Chondrocyte (in vitro differentiated cells): Measurements from ENCODE around the gene DEFB131B. TPM values are rescaled to one million over a fixed set of nuclear protein-coding genes. Genes with fewer than 3 reads are reported as not detected.
A peak's percentile ranks its signal among the peaks of the same experiment; 100 is the strongest.

Source experiments
- DNase-seq: peaks from one replicate; pipeline ENCODE4 v3.0.0; 2021; ENCODE audit warnings: mixed read lengths, low spot score
- H3K27ac Mint-ChIP-seq: one replicate; pipeline ENCODE4 v1.8.0; 2021; ENCODE audit warnings: mild to moderate bottlenecking, moderate library complexity, mixed read lengths; ENCODE audit not compliant: unreplicated experiment
- H3K27me3 Mint-ChIP-seq: 2 replicates; pipeline ENCODE4 v1.8.0; 2021; ENCODE audit warnings: low read depth, mixed read lengths
- H3K36me3 Mint-ChIP-seq: 2 replicates; pipeline ENCODE4 v1.8.0; 2021; ENCODE audit warnings: low read depth, mixed read lengths
- H3K4me1 Mint-ChIP-seq: 2 replicates; pipeline ENCODE4 v1.8.0; 2021; ENCODE audit warnings: low read depth, mild to moderate bottlenecking, mixed read lengths
- H3K4me3 Mint-ChIP-seq: one replicate; pipeline ENCODE4 v1.8.0; 2021; ENCODE audit warnings: mild to moderate bottlenecking, moderate library complexity, mixed read lengths; ENCODE audit not compliant: unreplicated experiment
- H3K9me3 Mint-ChIP-seq: 2 replicates; pipeline ENCODE4 v1.8.0; 2021; ENCODE audit warnings: low read depth, mixed read lengths
- total RNA-seq: library from RNA; stranded (reverse); gene quantifications from 3 replicates; pipeline ENCODE4 v1.2.1, GENCODE V29; 2021
- TF ChIP-seq, protein P1 (sequence below): fragments of 200-600 bp; sonication (generic); IDR thresholded peaks from 2 replicates; pipeline ENCODE4 v1.5.0; 2021; ENCODE audit warnings: antibody characterized with exemption, mild to moderate bottlenecking, moderate library complexity

Gene DEFB131B
- total RNA-seq, 1 donor from 2014 or later: not detected

DNA sequence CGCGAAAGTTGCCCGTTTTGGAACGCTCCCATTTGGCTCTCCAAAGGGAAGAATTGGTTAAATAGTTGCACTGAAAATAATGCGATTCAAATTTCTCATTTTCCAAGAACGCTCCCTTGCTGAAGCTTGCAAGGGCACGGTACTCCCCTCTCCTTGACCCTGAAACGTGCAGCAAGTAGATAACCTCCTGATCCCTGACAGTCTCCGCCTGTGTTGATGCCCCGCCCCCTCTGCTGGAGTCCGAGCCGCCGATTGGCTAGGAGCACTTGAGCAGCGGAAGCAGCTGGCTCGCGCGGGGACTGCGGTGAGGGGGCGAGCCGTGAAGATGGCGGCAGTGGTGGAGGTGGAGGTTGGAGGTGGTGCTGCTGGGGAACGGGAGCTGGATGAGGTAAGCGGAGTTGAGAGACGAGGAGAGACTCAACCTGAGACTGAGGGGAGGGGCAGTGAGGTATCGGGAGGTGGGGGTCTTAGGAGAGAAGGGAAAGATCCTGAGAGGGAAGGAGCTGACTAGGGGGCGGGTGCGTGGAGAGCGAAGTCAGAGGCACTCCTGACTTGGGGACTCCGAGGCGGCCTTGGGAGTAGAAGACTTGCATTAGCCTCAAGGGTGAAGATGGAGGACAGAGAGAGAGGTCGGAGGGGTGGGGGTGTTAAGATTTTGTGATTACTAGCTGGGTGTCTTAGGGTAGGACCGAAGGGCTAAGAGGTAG lies 50.6 kb downstream of the DEFB131B start, which contains the start of gene RNF121:
Gene RNF121, plus strand, starts transcription at position 310 of the 707 bp plus-strand sequence. Its CDS starts 16 bp downstream, at position 326.
- peak; percentile 99 for DNase-seq
- peaks cover 55% of the 10 kb centered on the region for H3K4me1 Mint-ChIP-seq
- peak within 1 kb of the TSS; percentile 97 for H3K27ac Mint-ChIP-seq
- no peaks in the 10 kb centered on the region for H3K36me3 Mint-ChIP-seq
- no peaks in the 10 kb centered on the region for H3K27me3 Mint-ChIP-seq
- no peaks in the 10 kb centered on the region for H3K9me3 Mint-ChIP-seq
- TF ChIP-seq, protein P1, sequence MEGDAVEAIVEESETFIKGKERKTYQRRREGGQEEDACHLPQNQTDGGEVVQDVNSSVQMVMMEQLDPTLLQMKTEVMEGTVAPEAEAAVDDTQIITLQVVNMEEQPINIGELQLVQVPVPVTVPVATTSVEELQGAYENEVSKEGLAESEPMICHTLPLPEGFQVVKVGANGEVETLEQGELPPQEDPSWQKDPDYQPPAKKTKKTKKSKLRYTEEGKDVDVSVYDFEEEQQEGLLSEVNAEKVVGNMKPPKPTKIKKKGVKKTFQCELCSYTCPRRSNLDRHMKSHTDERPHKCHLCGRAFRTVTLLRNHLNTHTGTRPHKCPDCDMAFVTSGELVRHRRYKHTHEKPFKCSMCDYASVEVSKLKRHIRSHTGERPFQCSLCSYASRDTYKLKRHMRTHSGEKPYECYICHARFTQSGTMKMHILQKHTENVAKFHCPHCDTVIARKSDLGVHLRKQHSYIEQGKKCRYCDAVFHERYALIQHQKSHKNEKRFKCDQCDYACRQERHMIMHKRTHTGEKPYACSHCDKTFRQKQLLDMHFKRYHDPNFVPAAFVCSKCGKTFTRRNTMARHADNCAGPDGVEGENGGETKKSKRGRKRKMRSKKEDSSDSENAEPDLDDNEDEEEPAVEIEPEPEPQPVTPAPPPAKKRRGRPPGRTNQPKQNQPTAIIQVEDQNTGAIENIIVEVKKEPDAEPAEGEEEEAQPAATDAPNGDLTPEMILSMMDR: no peak
- peak within 1 kb of the TSS; percentile 97 for H3K4me3 Mint-ChIP-seq

DNA sequence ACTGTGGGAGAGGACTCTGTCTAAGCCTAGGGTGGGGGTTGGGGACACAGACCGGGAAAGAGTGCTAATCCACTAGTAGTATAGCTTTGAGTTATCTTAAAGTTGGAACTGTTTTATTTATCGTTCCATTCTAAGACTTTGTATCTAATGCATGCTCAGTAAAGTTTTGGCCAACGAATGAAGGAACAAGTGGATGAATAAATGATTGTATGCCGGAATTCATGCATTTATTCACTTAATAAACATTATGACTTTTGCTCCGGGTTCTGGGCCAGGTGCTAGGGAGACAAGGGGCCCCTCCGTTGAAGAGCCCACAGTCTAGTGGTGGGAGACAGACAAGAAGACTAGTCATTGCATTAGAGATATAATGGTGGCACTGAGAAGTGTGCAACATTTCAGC lies 51.2 kb downstream of the DEFB131B start:
- Mint-ChIP-seq H3K36me3 (no peaks in the 10 kb centered on the region), H3K4me1 (peaks cover 61% of the 10 kb centered on the region), H3K27me3 (no peaks in the 10 kb centered on the region), H3K4me3 (peak overlapping the region; percentile 97), H3K9me3 (no peaks in the 10 kb centered on the region), H3K27ac (peak overlapping the region; percentile 97)
- TF ChIP-seq, protein P1: no peak
- DNase-seq: no peak

DNA sequence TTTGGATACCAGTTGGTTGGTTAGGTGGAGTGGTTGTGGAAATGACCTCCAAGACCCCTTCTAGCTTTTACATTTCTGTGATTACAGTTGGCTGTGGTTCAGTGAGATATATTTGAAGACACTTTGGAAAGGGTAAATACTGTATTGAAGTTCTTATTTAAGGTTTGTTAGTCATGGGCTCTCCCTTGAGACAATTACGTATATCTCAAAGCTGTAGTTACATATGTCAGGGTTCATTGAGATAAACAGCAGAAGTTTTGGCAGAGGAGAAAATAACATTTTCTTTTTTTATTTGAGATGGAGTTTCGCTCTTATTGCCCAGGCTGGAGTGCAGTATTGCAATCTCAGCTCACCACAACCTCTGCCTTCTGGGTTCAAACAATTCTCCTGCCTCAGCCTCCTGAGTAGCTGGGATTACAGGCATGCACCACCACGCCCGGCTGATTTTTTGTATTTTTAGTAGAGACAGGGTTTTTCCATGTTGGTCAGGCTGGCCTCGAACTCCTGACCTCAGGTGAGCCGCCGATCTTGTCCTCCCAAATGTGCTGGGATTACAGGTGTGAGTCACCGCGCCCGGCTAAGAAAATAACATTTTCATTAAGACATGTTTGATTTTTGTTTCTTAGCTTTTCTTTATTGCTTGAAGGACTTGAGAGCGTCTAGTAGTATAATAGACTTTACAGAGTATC lies 52.4 kb downstream of the DEFB131B start:
- Mint-ChIP-seq H3K9me3 (no peaks in the 10 kb centered on the region), H3K4me3 (peak overlapping the region; percentile 97)
- no peak for DNase-seq

DNA sequence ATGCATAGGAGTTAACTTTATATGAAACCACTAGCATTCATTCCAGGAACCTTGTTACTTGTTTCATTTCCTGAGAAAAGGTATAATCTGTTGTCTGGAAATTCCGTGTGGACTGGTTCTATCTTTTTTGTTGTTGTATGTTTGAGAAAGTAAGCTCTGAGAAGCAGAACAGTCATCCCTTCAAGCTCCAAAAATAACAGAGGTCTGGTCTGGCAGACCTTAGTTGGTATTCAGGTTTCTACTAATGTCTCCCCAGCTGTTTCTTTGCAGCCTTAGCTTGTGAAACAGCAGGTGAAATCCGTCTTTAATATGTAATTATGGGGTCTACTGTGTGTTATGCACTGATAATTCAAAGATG lies 53.0 kb downstream of the DEFB131B start:
- H3K4me1 Mint-ChIP-seq: peaks cover 66% of the 10 kb centered on the region
- no peak for DNase-seq
- H3K9me3 Mint-ChIP-seq: no peaks in the 10 kb centered on the region
- H3K27ac Mint-ChIP-seq: peak overlapping the region; percentile 97
- peak overlapping the region; percentile 97 for H3K4me3 Mint-ChIP-seq
- TF ChIP-seq, protein P1: no peak
- no peaks in the 10 kb centered on the region for H3K27me3 Mint-ChIP-seq
- H3K36me3 Mint-ChIP-seq: no peaks in the 10 kb centered on the region

More for the DNA sequence above, 52.4 kb downstream of the DEFB131B start:
- Mint-ChIP-seq H3K36me3 (no peaks in the 10 kb centered on the region), H3K27me3 (no peaks in the 10 kb centered on the region), H3K4me1 (peaks cover 66% of the 10 kb centered on the region), H3K27ac (peak overlapping the region; percentile 97)
- TF ChIP-seq, protein P1: no peak

DNA sequence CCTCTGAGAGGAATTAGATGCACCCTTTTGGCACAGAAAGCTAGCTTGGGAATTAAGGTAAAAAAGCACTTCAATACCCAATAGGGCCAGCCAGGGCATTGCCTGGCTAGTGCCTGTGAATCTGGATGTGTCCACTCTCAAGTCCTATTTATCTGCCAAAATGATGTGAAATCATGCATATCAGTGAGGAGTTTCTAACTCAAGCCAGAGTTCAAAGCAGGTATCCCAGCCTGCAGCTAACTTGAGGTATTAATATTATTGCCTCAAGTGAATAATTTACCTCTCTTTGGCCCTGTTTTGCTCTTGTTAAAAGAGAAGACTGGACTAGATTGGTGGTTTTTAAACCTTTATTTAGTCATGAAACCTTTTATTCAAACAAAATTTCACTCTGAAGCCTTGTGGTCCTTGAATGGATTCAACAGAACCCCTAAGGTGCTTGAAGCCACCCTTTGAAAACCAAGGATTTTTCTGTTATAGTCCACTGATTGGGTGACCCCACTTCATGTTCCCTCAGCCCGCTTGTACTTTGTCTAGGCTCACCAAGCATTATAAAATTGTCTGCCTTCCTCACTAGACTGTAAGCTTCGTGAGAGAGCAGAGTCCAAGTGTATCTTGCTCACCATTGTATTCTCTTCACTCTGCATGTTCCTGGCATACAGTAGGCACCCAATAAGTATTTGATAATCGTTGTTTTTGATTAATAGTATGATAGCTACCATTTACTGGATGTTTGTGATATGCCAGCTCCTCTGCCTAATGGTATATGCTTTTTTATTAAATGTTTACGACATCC lies 55.1 kb downstream of the DEFB131B start:
- no peaks in the 10 kb centered on the region for H3K27me3 Mint-ChIP-seq
- H3K36me3 Mint-ChIP-seq: peaks cover 4% of the 10 kb centered on the region

More for the DNA sequence above, 55.1 kb downstream of the DEFB131B start:
- Mint-ChIP-seq H3K9me3 (no peaks in the 10 kb centered on the region), H3K4me1 (peaks cover 72% of the 10 kb centered on the region), H3K27ac (peak overlapping the region; percentile 33), H3K4me3 (no peak overlapping the region)
- no peak for DNase-seq
- TF ChIP-seq, protein P1: no peak
